Stimulated activated CD8-positive, alpha-beta memory T cell treated with anti-CD3 and anti-CD28 coated beads, Interleukin-4, amount 100 ng/mL, for 1 hour (primary cell): ENCODE measurements around the gene ITPKB.

Source experiments
- DNase-seq, 2 donors: peaks; one replicate each; pipeline ENCODE4 v3.0.0-alpha.2; 2020; ENCODE audit warnings: low read depth in 2 of 2, low spot score in 1 of 2

The ITPKB gene

GRCh38 chr1:226706684-226707083 is 32.4 kb downstream of the ITPKB start:
- no peak for DNase-seq

DNA sequence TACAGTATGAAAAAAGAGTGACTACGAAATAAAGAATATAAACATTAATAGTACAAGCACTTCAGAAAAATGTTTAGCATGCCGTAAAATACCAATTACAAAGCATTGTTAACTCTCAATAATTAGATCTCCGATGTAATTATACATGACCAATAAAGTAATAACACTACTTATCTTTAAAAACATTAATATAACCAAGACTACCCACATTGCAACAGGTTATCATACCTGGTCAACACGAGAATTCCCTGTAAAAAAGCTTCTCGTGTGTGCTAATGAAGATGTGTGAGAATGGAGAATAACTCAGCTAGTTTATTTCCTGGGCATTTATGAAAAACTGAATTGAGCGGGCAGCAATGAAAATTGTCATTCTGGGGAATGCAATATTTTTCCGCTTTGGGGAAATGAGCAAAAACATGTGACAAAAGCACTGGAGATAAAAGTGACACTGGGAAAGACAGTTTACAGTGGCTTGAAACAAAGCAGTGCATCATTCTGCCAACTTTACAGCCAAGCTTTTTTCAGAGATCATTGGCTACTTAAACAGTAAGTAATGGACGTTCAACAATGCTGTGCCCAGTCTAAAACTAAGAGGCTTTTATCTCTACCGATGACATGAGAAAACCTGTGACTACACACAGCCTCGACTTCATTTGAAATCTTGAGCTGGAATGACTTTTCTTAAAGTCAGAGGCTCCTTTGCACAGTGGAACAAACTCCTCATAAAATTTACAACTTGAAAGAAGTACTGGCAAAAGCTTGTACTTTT is 34.7 kb downstream of the ITPKB start:
- no peak for DNase-seq

DNA sequence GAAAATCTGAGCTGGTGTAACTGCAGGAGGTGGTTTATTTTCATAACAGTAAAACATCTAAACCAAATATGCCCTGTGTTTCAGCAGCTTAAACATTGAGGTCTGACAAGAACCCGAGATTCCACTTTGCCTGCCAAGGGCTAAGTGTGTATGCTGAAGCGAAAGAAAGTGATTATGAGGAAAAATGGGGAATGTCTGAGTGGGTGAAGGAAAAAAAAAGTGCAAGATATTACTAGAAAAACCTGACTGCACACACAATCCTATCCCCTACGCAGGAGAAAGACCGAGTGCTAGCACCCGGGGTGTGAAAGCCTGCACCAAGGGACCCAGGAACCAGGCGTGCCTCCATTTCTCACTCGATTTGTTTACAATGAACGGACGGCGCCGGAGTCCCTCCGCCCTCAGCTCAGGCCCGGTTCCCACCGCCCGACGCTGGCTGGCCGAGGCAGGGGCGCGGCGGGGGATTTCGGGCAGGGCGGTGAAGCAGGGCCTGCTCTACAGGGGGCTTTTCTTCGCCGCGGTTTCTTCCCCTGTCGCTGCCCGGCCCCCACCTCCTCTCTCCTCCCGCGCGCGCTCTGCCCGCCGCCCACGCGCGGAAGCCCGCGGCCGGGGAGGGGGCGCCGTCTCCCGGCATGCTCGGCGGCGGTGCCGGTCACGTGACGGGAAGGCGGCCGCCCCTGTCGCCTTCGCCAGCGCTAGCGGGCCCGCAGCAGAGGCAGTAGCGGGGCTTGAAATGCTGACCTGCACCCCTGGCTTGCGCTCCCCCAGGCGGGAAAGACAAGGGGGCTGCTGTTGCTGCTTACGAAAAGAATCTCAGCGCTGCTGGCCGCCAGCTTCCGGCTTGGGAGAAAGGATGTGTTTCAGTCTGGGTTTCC is 35.9 kb downstream of the ITPKB start:
- peak in 1 of 2 donors; percentile 62 for DNase-seq

- DNase-seq: no peak
Measured at GRCh38 chr1:226702318-226702956, 36.6 kb downstream of the ITPKB start.

DNA sequence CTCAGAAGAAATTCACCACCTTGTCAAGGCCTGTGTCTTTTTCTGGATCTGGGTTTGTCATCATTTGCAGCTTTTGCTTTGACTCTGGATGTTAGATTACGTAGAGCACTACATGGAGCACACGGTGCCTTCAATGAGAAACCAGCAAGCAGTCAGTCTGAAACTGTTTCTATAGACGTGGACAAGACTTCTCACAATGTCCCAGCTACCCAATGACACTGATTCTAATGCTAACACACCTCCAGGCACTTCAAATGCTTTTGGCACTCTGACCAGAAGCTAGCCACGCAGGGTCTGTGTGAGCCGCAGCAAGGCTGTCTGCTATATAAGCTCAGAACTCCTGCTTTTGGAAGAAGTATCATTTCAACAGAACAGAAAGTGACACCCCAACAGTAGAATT is 38.2 kb downstream of the ITPKB start:
- no peak for DNase-seq

DNA sequence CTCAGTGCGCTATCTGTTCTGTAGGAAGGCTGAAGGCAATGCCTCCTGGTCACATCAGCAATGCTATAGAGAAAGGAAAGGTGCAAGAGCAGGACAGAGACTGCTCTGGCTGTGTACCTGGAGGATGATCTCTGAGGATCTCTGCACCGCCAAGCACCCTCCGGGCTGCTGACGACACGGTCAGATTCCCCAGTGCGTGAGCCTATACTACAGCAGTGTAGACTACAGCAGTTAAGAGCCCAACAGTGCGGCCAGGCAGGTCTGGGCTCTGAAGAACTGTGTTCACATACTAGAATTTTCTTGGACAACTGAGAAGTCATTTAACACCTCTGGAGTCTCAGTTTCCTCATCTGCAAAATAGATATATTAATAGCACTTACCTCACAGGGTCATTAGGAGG is 39.9 kb downstream of the ITPKB start:
- no peak for DNase-seq

- no peak for DNase-seq
Measured at GRCh38 chr1:226698659-226699058, 40.4 kb downstream of the ITPKB start.

- DNase-seq: no peak
Measured at GRCh38 chr1:226697929-226698544, 41.0 kb downstream of the ITPKB start.

GRCh38 chr1:226697151-226697928 is 41.7 kb downstream of the ITPKB start:
- DNase-seq: no peak

GRCh38 chr1:226696547-226696946 is 42.5 kb downstream of the ITPKB start:
- DNase-seq: no peak

- no peak for DNase-seq
Measured at GRCh38 chr1:226695335-226695900, 43.7 kb downstream of the ITPKB start.

DNA sequence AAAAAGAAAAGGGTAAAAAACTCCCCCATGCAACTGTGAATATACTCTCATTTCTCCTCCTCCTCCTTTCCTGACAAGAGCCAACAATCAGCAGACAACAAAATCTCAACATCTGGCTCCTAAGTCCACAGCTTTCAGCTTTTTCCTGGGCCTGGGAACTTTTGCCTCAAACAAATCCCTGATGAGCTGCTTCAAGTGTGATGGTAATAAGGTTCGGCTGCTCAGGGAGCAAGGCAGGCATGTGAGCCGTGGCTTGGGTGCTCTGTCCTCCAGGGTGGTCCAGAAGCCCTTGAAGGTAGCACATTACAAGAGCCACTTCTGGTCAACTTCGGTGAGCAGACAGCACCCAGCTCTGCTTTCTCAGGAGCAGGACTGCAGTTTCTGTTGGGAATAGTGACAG is 46.3 kb downstream of the ITPKB start:
- no peak for DNase-seq

GRCh38 chr1:226692051-226692792 is 46.9 kb downstream of the ITPKB start:
- no peak for DNase-seq

DNA sequence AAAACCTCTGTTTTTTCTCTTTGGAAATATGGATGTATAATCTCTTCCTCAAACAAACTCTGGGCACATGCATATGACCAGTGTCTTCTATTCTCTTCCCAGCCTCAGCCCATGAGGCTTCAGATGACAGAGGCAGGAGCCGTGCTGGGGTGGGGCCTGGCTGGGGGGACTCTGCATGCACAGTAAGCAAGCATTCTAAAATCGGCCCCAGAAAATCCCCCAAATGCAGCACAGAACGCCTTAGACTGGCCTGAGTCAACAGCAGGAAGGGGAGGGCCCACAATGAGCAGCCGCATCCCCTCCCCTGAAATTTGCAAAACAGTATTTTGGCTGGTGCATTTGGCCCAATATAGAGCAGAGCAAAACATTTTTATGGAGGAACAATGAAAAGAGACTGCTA is 47.8 kb downstream of the ITPKB start:
- DNase-seq: no peak

DNA sequence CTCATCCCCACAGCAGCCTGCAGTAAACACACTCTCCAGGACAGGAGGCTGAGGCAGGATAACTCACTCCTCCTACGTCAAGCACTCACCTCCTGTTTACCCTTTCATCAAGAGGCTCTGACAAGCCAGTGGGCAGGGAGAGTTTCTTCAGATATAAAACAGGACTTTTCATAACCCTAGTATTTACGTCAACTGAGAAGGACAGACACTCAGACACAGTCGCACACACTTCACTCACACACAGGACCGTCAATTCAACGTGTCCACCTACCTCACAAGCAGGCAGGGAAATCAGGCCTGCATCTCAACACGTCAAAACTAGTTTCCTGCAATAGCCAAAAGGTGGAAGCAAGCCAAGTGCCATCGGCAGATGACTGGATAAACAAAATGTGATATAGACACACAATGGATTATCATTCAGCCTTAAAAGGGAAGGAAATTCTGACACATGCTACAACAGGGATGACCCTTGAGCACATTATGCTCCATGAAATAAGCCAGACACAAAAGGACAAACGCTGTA is 48.6 kb downstream of the ITPKB start:
- DNase-seq: no peak

DNA sequence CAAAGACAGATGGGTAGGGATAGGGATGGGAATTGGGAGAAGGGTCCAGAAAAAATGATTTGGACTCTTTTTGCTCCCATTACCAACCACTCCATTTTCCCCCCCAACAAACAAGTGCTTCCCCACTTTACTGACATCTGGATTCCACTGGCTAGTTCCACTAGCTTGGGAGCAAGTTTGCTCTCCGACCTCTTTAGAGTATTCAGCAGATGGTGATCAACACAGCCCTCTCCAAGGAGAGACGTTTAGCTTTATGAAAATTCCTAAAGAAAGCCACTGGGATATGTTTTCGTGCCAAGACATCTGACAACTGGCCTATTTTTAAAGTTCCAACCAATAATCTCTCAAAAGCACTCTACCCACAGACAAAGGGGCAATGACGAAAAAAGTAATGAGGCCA is 50.3 kb downstream of the ITPKB start:
- no peak for DNase-seq

- DNase-seq: no peak
Measured at GRCh38 chr1:226688056-226688748, 50.9 kb downstream of the ITPKB start.

DNA sequence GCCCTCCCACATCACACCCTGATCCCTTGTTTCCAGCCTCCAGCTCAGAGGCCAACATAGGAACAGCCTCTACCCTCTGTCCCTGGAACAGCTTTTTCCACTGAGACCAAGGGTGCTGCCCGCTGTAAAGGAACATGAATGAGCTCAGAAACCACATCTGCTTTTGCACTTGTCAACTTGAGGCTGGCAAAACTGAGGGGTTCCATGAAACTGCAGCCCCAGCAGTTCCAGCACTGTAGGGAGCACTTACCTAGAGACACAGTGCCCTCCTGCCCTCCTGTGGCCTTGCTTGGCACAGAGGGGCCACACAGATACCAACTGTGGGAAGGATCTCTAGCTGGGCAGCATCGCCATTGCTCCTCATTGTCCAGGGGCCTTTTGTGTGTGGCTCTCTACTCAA is 51.7 kb downstream of the ITPKB start:
- DNase-seq: no peak
